HG03558 (cell line): ENCODE results near the gene GPRC5B.

ENCODE experiments used
- ATAC-seq: cut with Tn5 transposase; IDR thresholded peaks from one replicate; pipeline ENCODE4 v1.9.1; 2021; ENCODE audit warnings: moderate number of reproducible peaks; ENCODE audit not compliant: unreplicated experiment; ENCODE audit errors: extremely low read depth

GPRC5B gene, protein sequence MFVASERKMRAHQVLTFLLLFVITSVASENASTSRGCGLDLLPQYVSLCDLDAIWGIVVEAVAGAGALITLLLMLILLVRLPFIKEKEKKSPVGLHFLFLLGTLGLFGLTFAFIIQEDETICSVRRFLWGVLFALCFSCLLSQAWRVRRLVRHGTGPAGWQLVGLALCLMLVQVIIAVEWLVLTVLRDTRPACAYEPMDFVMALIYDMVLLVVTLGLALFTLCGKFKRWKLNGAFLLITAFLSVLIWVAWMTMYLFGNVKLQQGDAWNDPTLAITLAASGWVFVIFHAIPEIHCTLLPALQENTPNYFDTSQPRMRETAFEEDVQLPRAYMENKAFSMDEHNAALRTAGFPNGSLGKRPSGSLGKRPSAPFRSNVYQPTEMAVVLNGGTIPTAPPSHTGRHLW

DNA sequence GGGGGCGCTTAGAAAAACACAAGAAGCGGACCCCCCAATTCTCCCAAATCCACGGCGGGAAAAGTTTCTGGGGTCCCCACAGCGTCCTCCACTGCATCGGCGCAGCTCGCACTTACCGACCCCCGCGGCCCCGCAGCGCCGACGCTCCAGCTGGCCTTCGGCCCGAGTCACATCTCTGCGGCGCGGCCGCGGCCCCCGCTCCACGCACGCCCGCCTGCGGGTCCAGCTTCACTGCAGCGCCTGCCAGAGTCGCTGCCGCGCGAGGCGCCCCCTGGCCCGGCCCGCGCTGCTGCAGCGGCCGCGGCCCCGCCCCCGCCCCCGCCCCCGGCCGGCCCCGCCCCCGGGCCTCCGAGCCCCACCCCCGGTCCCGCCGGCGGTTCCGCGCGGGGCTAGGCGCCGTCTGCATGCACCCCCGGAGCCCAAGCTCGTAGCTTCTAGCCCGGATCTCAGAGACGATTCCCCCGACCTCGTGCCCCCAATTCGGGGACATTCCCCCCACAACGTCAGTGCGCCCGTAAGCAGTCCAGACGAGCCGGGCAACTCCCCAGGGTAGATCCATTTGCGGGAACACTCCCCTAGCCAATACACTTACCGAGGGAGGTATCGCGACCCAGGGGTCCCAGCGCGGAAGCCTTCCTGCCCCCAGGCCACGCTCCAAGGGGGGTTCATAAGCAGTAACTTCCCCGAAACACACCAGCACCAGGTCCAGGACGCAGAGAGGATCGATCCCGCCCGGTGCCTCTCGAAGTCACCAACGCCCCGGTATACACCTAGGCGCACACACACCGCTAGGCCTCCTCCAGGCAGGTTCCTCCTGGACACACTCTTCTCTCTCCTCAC is at the start of gene GPRC5B:
Gene GPRC5B (minus strand): TSS at position 238 of the 840 bp plus-strand sequence. CDS start 12,003 bp downstream, outside the sequence.
- no peak for ATAC-seq

DNA sequence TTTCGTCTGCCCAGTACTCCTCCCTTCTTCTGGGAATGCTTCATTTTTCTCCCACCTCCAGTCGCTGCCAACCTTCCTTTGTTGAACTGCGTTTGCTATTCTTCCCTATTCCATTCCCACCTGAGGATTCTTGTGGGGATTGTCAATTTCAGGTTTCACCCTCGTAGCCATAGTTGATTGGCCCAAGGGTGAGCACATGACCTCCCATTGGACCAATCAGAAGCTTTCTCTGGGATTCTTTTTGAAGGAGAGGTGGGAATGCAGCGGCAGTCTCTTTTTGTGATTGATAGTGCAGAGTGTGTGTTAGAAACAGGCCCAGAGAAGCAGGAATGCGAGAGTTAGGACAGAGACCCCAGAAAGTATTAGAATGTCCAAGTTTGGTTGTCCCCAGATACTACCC is 49.1 kb upstream of the GPRC5B start:
- no peak for ATAC-seq

DNA sequence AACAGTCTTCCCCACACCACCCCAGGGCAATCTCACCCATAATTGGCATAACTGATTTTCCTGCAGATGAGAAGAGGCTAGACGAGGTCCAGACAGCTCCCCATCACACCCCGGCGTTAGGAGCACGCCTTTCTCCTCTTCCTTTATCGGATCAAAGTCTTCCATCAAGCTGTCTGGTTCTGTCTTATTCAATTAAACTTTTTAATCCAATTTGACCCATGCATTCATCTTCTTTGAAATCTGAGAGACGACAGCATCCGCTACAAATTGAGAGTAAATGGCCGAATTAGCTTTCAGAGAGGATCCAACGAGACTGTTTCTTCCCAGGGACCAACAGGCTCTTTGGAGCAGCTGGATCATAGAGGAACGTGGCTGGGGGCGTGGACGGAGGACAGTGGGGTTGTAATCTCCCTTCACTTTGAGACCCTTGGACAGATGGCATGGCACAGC is 44.4 kb upstream of the GPRC5B start:
- no peak for ATAC-seq

DNA sequence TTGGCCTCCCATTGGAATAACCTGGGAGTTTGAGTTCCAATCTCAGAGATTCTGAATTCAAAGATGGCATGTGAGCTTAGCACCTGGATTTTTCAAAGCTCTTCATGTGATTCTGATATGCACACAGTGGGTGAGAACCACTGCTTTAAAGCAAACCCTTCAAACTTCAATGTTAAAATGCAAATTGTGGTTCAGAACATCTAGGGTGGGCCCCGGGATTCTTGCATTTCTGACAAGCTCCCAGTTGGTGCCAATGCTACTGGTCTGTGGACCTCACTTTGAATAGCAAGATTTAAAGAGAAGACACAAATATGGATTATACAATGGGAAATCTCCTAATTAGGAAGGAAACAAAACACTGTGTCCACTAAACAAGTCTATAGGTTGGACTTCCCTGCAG is 43.8 kb upstream of the GPRC5B start:
- ATAC-seq: no peak

DNA sequence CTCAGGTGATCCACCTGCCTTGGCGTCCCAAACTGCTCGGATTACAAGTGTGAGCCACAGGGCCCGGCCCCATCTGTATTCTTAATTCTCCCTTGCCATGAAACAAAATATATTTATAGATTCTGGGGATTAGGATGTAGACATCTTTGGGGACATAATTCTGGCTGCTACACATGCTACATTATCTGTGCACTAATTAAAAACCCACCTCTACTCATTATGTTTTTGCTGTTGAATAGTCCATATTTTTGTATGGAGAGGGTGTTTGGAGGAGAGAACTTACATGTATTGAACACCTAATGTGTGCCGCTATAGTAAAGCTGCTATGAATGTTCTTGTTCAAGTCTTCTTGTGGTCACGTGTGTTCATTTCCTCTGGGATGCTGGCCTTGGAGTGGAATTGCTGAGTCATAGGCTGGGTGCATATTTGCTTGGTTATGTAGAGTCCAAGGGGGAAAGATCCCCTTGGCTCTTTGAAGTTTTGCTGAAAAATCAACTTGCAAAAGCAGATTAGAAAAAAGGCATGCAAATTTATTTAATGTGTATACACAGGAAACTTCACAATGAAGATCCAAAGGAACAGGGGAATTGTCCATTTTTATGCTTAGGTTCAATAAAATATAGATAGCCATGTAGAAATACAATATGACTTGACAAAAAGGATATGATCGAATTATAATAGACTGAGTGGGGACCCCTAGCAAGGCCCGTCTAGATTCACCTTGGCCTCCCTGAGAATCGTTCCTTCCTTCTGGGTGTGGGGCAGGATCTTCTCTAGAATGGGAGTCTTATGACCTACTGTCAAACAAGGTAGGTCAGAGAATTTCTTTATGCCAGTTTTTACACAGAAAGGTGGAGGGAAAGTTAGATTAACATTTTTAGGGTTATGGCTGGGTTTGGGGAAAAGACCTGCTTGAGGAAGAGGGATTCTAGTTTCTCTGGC is 42.1 kb upstream of the GPRC5B start:
- ATAC-seq: no peak

DNA sequence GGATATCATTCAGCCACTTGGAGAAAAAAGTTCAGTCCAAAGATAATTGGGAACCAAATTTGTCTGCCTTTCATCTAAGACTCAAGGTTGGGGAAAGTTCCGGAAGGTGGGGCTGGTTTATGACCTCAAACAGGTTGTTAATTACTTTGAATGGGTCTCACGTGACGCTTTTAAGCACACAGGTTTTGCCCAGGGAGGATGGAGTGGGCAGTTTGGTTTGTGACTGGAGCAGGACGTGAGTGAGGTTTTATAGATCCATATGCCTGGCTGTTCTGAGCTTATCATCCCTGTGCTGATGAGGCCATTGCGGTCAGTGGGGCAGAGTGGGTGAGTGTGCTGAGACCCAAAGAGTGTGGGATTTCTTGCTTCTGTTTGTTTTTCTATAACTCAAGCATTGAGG is 38.7 kb upstream of the GPRC5B start:
- no peak for ATAC-seq

DNA sequence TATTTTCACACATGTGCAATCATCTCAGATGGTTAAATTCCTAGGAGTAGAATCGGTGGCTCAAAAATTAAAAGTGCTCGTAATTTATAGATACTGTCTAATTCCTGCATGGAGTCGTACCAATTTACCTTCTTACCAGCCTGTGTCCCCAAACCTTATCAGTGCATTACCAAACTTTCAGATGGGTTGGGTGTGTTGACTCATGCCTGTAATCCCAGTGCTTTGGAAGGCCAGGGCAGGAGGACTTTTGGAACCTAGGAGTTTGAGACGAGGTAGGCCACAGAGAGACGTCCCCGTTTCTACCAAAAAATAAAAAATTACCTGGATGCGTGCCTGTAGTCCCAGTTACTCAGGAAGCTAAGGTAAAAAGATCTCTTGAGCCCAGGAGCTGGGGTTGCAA is 34.5 kb upstream of the GPRC5B start:
- ATAC-seq: no peak

DNA sequence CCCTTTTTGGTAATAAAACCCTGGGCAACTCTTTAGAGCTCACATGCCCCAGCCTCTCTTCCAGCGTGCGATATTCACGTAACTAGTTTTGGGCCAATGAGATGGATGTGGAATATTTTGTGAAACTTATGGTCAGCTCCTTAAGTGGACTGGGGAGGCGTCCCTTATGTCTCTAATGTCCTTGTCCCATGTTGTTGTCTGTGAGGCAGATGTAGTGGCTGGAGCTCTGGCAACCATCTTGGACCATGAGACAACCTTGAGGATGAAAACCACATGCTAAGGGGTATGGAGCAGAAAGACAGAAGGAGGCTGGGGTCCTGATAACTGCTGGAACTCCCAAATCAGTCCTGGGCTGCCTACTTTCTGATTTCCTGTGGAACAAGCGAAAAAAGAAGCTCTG is 31.4 kb upstream of the GPRC5B start:
- ATAC-seq: no peak

DNA sequence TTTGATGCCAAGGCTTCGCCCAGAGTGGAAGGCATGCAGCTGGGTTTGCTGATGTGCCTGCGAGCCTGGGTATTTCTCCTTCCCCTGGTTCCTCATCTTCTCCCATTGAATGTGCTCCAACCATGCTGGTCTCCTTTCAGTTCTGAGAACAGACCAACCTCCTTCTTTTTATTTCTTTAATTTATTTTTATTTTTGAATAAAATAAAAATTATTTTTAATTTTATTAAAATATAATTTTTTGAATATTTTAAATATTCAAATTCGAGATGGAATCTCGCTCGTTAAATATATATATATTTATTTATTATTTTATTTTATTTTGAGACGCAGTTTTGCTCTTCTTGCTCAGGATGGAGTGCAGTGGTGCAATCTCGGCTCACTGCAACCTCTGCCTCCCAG is 30.2 kb upstream of the GPRC5B start:
- ATAC-seq: no peak

DNA sequence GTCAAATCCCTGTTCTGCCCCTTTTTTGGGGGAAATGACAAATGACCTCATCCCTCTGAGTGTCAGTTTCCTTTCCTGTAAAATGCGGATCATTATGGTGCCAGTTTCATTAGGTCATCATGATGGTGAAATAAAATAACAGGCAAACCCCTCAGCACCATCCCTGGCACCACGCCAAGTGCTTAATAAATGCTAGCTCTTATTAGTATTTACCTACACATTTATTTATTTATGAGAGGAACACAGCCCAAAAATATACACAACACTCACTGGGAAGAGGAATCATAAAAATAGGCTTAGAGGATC is 28.6 kb upstream of the GPRC5B start:
- no peak for ATAC-seq

DNA sequence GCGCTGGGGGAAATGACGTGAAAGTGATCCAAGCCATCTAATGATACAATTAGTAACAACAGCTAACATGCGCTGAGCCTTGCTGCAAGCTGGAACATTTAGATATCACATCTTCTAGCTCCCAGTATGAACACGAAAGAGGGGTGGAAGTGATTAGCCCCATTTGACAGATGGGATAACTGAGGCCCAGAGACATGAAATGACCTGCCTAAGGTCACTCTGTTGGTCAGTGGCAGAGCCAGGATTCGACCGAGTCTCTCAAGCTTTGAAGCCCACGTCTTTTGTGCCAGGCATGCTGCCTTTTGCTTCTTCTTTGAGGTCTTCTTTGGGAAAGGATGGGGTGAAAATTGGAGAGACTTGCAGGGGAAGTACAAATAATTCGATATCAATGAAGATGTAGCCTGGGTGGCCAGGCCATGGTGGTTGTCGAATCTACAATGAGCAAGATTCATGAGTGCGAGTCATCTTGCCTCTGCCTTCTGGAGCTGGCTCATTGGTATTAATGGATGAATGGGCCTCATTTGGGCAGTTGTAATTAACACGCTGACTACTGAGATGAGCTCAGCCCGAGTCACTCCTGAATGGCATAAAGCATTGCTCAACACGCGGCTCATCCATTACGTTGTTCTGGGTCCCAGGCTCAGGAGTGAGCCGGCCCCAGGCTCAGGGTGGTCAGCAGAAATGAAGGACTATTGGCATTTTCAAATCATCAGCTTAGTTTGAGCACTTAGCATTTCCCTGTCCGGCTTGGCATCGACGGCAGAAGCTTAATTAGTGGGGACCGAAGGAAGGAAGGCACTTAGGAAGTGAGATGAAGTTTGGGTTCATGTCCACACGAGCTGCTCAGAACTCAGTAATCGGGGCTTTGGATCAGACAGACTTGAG is 28.0 kb upstream of the GPRC5B start:
- no peak for ATAC-seq

DNA sequence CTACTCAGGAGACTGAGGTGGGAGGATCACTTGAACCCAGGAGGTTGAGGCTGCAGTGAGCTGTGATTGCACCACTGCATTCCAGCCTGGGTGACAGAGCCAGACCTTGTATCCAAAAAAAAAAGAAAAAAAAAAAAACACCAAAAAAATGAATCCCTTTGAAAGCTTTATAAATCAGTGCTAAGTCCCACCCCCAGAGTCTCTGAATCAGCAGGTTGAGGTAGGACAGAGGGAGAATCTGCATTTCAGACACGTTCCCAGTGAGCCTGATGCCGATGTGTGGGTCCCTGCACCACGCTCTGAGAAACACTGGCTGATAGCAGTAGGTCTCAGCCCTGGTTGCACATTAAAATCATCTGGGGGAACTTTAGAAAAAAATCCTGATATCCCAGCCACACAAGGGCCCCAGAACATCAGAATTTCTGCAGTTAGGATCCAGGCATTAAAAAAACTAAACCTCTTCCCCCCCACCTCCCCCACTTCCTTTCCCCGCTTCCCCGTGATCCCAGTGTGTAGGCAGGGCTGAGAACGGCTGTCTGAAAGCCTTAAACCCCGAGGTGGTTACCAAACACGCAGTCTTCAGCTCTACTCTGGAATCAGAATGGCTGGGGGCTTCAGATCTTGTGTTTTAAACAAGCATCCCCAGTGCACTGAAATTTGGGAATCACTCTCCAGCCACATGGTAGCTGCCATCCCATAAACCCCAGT is 27.3 kb upstream of the GPRC5B start:
- ATAC-seq: no peak

DNA sequence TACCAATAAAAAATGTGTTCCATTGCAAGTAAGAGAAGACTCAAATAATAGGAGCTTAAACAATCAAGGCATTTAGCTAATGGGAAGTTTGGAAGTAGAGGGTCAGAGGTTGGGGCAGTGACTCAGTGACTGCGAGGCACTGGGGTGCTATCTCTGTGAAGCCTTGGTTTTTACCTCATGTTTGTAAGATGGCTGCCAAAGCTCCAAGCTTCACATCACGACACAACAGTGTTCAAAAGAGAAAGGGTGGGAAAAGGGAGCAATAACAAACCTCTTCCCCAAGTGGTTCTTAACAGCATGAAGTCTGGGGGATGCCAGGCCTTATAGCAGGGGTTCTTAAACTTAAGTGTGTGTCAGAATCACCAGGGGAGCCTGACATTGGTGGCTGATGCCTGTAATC is 26.6 kb upstream of the GPRC5B start:
- ATAC-seq: no peak

DNA sequence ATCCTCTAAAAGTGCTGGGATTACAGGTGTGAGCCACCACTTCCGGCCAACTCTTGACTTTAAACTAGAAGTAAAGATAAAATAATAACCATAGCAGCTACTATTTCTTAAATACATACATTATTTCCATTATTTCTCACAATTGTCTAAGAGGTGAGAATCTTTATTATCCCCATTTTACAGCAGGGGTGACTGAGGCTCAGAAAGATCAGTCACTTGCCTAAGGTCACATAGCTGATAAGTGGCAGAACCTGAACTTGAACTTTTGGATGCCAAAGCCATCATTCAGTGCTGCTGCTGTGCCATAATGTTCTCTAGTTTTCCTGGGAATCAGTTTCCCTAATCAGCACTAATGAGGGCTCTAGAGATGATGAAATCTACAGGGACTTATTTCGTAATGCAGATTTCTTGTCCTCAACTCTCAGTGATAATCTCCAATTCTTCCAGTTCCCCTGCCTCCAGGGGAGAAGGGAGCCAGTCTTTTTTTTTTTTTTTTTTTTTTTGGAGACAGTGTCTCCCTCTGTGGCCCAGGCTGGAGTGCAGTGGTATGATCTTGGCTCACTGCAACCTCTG is 25.2 kb upstream of the GPRC5B start:
- no peak for ATAC-seq

DNA sequence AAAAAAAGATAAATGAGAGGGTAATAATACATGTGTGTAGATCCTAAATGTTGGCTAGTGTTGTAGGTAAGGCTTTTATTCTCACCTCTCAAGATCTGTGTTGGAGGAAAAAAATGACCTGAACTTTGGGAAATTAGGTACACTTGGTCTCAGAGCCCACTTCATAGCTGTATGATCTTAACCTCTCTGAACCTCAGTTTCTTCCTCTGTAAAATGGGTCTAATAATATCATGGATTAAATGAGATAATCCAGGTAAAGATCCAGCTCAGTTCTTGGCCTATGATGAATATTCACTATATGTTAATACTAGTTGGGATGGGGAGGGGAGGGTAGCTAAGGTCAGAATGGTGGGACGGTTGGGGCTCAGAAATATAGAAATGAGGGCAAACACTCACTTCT is 24.3 kb upstream of the GPRC5B start:
- ATAC-seq: no peak

DNA sequence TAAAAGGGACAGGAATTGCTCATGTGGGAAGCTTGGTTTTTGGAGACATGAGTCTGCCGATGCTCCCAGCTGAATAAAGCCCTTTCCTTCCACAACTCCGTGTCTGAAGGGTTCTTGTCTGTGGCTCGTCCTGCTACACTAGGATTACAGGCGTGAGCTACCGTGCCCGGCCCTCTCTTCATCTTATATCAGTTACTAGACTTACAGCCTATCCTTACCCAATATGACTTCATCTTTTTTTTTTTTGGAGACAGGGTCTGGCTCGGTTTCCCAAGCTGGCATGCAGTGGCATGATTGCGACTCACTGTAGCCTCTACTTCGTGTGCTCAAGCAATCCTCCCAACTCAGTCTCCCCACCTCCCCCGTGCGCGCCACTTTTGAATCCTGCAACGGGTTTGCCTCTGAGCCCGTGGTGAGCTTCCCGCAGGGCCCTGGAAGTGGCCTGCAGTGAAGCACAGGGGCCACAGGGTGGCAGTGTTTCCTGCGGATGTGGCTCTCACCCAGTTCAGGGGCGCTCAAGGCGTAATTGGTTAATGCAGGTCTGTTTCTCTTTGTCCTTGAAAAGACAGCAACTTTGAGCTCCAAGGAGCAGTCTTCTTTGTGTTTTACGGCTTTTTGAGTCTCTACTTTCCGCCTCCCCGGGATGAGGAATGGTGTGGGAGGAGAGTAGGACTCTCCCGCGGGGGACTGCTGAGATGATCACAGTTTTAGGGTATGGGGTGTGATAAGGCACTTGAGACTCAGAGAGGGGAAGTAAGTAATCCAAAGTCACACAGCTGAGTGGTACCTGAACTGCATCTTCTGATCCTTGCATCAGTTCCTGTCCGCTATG is 22.7 kb upstream of the GPRC5B start:
- ATAC-seq: no peak

DNA sequence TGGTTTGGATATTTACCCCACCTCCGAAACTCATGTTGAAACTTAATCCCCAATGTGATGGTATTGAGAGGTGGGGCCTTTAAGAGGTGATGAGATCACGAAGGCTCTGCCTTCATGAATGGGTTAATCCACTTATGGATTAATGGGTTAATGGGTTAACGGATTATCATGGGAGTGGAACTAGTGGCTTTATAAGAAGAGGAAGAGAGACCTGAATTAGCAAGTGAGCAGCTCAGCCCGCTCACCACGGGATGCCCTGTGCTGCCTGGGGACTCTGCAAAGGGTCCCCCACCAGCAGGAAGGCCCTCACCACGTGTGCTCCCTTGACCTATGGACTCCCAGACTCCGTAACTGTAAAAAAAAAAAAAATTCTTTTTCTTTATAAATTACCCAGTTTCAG is 16.5 kb upstream of the GPRC5B start:
- ATAC-seq: no peak

DNA sequence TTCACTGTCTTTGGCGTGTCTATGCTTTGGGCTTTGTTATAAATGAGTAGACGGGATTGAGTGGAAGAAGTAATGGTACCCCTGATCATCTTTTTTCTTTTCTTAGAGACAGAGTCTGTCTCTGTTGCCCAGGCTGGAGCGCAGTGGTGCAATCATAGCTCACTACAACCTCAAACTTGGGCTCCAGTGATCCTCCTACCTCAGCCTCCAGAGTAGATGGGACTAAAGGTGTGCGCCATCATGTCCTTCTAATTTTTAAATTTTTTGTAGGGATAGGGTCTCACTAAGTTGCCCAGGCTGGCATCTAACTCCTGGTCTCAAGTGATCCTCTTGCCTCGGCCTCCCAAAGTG is 14.9 kb upstream of the GPRC5B start:
- no peak for ATAC-seq
